Uterus (tissue), 4 donors: ENCODE results near the gene SSB. TPM values are rescaled to one million over a fixed set of nuclear protein-coding genes. Genes with fewer than 3 reads are reported as not detected.
"Not testable (repeated sequence)": the region's sequence is repeated elsewhere in the genome, so short reads cannot be mapped to it uniquely, and the experiment has no call there.

ENCODE experiments used
- DNase-seq, 2 donors: peaks; one replicate each; pipeline ENCODE4 v3.0.0-alpha.2; 2019 to 2020
- H3K27ac ChIP-seq, 2 donors: fragments of 200-600 bp; sonication (generic); 1 replicate in 1 of 2; 2 replicates in 1 of 2; pipeline ENCODE4 v1.5.1; 2016 to 2018
- H3K27me3 ChIP-seq, 2 donors: fragments of 200-600 bp; sonication (generic); one replicate each; pipeline ENCODE4 v1.5.1; 2018 to 2019; ENCODE audit warnings: control low read depth in 1 of 2
- H3K36me3 ChIP-seq, 2 donors: fragments of 200-600 bp; sonication (generic); one replicate each; pipeline ENCODE4 v1.5.1; 2019; ENCODE audit warnings: control low read depth in 1 of 2
- H3K4me1 ChIP-seq, 2 donors: fragments of 200-600 bp; sonication (generic); one replicate each; pipeline ENCODE4 v1.5.1; 2018 to 2019; ENCODE audit warnings: control low read depth in 1 of 2
- H3K4me3 ChIP-seq, 2 donors: fragments of 200-600 bp; sonication (generic); 1 replicate in 1 of 2; 2 replicates in 1 of 2; pipeline ENCODE4 v1.5.1; 2018 to 2019; ENCODE audit warnings: mild to moderate bottlenecking in 1 of 2
- H3K9me3 ChIP-seq, 2 donors: fragments of 200-600 bp; sonication (generic); one replicate each; pipeline ENCODE4 v1.5.1; 2019; ENCODE audit warnings: control low read depth in 1 of 2
- POLR2A ChIP-seq, 2 donors: fragments of 450-650 bp; IDR thresholded peaks; one replicate each; pipeline ENCODE4 v1.6.1; 2016; ENCODE audit warnings: antibody characterized with exemption in 2 of 2, mild to moderate bottlenecking in 1 of 2, moderate library complexity in 1 of 2
- intact Hi-C: fragments of 100-400 bp; cut with DNase I; formaldehyde crosslinking; loops from one replicate; pipeline ENCODE4 v1.15.1; 2023; ENCODE audit warnings: low total_unique reads
- total RNA-seq, 4 donors: library from RNA; depleted of rRNA in 3 of 4; stranded (reverse); fragments of >200 nt in 3 of 4; gene quantifications; one replicate each; pipeline versions ENCODE4 v1.1.0 to v1.2.4, GENCODE V29; 2014 to 2023
- TF ChIP-seq, protein P1 (sequence below), 4 experiments: fragments of 200-600 bp in 2 of 4; fragments of 450-650 bp in 2 of 4; sonication (generic) in 2 of 4; IDR thresholded peaks; one replicate each; pipeline ENCODE4 v1.5.1; 2016 to 2019; ENCODE audit warnings: antibody characterized with exemption in 4 of 4, mild to moderate bottlenecking in 2 of 4, moderate library complexity in 1 of 4
- donor health status: DM: yes; HTN: yes; CAD: no.

The SSB gene
- total RNA-seq, 4 donors from 2014 or later = 23.8 to 93.0 (median 51.1) TPM

DNA sequence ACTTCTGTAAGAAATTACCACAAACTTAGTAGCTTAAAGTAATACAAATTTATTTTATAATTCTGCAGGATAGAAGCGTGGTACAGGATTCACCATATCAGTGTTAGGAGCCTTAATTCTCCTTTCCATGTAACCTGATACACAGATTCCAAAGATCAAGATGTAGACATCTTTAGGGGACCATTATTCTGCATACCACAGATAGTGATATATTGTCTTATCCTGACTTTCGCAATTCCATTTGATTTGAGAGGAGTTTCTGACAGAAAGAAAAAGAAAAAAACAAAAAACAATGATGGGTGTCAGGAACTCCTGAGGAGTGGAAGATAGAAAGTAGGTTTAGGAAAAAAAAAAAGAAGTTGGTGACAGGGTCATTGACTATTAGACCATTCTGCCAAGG lies 40.9 kb upstream of the SSB start:
- intact Hi-C loops = no loop called here
- no peak for DNase-seq
- no peaks in the 10 kb centered on the region for H3K4me1 ChIP-seq

DNA sequence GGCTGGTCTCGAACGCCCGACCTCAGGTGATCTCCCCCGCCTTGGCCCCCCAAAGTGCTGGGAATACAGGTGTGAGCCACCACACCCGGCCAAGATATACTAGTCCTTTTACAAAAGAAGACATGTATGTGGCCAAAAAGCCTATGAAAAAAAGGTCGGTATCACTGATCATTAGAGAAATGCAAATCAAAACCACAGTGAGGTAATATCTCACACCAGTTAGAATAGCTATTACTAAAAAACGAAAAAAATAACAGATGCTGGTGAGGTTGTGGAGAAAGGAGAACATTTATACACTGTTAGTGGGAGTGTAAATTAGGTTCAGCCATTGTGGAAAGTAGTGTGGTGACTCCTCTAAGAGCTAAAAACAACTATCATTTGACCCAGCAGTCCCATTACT lies 38.7 kb upstream of the SSB start:
- Histone ChIP-seq H3K9me3 (no peaks in the 10 kb centered on the region), H3K4me3 (no peak overlapping the region), H3K27me3 (no peaks in the 10 kb centered on the region), H3K27ac (no peak overlapping the region), H3K36me3 (no peaks in the 10 kb centered on the region), H3K4me1 (no peaks in the 10 kb centered on the region)
- intact Hi-C loops = no loop called here
- no peak for DNase-seq
- TF ChIP-seq, protein P1, sequence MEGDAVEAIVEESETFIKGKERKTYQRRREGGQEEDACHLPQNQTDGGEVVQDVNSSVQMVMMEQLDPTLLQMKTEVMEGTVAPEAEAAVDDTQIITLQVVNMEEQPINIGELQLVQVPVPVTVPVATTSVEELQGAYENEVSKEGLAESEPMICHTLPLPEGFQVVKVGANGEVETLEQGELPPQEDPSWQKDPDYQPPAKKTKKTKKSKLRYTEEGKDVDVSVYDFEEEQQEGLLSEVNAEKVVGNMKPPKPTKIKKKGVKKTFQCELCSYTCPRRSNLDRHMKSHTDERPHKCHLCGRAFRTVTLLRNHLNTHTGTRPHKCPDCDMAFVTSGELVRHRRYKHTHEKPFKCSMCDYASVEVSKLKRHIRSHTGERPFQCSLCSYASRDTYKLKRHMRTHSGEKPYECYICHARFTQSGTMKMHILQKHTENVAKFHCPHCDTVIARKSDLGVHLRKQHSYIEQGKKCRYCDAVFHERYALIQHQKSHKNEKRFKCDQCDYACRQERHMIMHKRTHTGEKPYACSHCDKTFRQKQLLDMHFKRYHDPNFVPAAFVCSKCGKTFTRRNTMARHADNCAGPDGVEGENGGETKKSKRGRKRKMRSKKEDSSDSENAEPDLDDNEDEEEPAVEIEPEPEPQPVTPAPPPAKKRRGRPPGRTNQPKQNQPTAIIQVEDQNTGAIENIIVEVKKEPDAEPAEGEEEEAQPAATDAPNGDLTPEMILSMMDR (IDR thresholded peaks at IDR 0.05) = no peak
- TF ChIP-seq POLR2A (IDR thresholded peaks at IDR 0.05) = no peak

More for the DNA sequence above, 40.9 kb upstream of the SSB start:
- TF ChIP-seq POLR2A (IDR thresholded peaks at IDR 0.05) = no peak
- TF ChIP-seq, protein P1 (IDR thresholded peaks at IDR 0.05) = no peak
- Histone ChIP-seq H3K27ac (no peak overlapping the region), H3K4me3 (no peak overlapping the region), H3K27me3 (no peaks in the 10 kb centered on the region), H3K36me3 (no peaks in the 10 kb centered on the region), H3K9me3 (no peaks in the 10 kb centered on the region)

DNA sequence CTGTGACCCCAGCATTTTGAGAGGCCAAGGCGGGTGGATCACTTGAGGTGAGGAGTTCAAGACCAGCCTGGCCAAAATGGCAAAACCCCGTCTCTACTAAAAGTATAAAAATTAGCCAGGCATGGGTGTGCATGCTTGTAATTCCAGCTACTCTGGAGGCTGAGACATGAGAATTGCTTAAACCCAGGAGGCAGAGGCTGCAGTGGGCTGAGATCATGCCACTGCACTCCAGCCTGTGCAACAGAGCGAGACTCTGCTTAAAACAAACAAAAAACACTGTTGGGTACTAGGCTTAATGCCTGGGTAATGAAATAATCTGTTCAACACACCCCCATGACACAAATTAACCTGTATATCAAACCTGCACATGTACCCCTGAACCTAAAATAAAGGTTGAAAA lies 37.9 kb upstream of the SSB start:
- intact Hi-C loops, H3K27me3 ChIP-seq: not testable (repeated sequence)

DNA sequence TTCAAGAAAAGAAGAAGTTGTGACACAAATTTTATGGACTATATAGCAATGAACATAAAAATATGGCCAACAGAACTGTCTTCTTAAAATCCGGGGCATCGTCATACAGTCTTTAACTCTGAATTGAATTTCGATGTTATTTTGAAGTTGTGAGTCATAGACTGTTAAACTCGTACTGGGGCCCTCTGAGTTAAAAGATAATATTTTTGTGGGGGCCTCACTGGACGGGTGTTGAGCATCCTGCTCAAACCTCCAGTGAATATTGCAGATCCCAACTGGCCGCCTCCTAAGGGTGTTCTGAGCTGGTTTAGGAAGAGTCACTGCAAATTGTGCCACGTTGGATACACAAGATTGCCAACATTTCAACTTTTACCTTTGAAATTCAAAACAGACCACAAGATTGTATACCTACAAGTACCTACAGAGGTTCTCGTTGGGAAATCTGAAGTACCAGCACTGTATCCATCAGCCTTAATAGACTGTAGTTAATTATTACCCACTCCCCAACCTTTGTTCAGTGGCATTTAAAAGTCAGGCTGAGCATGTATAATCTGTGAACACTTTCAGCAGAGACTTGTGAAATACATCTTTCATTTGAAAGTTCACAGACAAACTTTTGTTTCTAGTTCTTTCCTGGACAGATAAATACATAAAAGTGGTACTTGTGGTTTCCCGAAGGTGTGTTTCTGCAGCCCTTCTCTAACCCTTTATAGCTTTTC lies 37.3 kb upstream of the SSB start:
- H3K4me1 ChIP-seq = no peaks in the 10 kb centered on the region
- intact Hi-C loops = no loop called here
- H3K4me3 ChIP-seq = no peak overlapping the region
- TF ChIP-seq, protein P1 (IDR thresholded peaks at IDR 0.05) = no peak
- TF ChIP-seq POLR2A (IDR thresholded peaks at IDR 0.05) = no peak
- no peaks in the 10 kb centered on the region for H3K27me3 ChIP-seq
- DNase-seq = no peak
- no peak overlapping the region for H3K27ac ChIP-seq
- no peaks in the 10 kb centered on the region for H3K9me3 ChIP-seq
- no peaks in the 10 kb centered on the region for H3K36me3 ChIP-seq

More for the DNA sequence above, 37.9 kb upstream of the SSB start:
- not testable (repeated sequence) for H3K4me3 ChIP-seq, H3K9me3 ChIP-seq, DNase-seq, H3K27ac ChIP-seq, H3K36me3 ChIP-seq, H3K4me1 ChIP-seq

DNA sequence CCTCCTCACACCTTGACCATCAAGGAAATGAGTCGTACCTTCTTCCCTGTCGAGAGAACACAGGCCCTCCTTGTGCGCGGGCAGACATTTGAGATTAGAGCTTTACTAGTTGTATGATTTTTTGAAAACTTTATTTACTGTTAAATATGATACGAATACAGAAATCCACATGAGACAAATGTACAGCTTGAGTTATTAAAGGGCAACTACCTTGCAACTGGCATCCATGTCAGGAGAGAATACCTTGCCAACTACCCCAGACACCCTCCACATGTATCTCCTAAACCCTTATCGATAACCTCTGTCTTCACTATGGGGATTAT lies 36.7 kb upstream of the SSB start:
- Histone ChIP-seq H3K36me3 (no peaks in the 10 kb centered on the region), H3K4me3 (no peak overlapping the region), H3K27ac (no peak overlapping the region), H3K4me1 (no peaks in the 10 kb centered on the region), H3K9me3 (no peaks in the 10 kb centered on the region), H3K27me3 (no peaks in the 10 kb centered on the region)
- intact Hi-C loops = no loop called here
- no peak for DNase-seq
- no peak for TF ChIP-seq POLR2A (IDR thresholded peaks at IDR 0.05)
- TF ChIP-seq, protein P1 (IDR thresholded peaks at IDR 0.05) = no peak

DNA sequence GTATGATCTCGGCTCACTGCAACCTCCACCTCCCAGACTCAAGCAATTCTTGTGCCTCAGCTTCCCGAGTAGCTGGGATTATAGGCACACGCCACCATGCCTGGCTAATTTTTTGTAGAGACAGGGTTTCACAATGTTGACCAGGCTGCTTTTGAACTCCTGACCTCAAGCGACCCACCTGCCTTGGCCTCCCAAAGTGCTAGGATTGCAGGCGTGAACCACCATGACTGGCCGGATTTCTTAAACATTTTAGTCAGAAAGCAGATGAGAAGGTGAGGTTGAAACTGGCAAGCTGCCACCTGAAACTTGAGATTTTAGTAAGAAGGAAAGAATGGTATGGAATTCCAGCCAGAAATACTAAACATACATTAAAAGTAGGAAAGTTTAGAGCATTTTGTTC lies 33.1 kb upstream of the SSB start:
- Histone ChIP-seq H3K4me3 (no peak overlapping the region), H3K9me3 (no peaks in the 10 kb centered on the region), H3K4me1 (peaks cover 0 to 3% of the 10 kb centered on the region in 2 donors), H3K27ac (no peak overlapping the region), H3K36me3 (no peaks in the 10 kb centered on the region), H3K27me3 (no peaks in the 10 kb centered on the region)
- TF ChIP-seq, protein P1 (IDR thresholded peaks at IDR 0.05) = no peak
- no peak for TF ChIP-seq POLR2A (IDR thresholded peaks at IDR 0.05)
- intact Hi-C loops = no loop called here
- no peak for DNase-seq
